Keratinocyte (primary cell): ENCODE results near the gene SLC39A11. TPM values are rescaled to one million over a fixed set of nuclear protein-coding genes. Genes with fewer than 3 reads are reported as not detected.

Experiments
- DNase-seq: peaks from one replicate; pipeline ENCODE4 v3.0.0-alpha.2; 2011; ENCODE audit warnings: low read depth, missing footprints, low spot score
- FAIRE-seq: peaks from 2 replicates; lab custom pipeline; 2011; peaks lifted over from hg19 to GRCh38; lab: Jason Lieb, UNC
- H2AFZ ChIP-seq: 2 replicates; pipeline ENCODE4 v1.6.0; 2012; ENCODE audit warnings: low read length, control low read depth, inconsistent platforms; ENCODE audit not compliant: control insufficient read depth
- H3K27ac ChIP-seq: 2 replicates; pipeline ENCODE4 v1.5.1; 2011; ENCODE audit warnings: low read length; ENCODE audit not compliant: control insufficient read depth, insufficient read depth
- H3K27me3 ChIP-seq: 3 replicates; pipeline ENCODE4 v1.6.0; 2011; ENCODE audit warnings: low read length; ENCODE audit not compliant: control insufficient read depth, insufficient read depth; ENCODE audit errors: extremely low read depth
- H3K36me3 ChIP-seq, 2 experiments: 2 replicates in 1 of 2; 3 replicates in 1 of 2; pipeline ENCODE4 v1.5.1; 2011; ENCODE audit warnings: low read length in 2 of 2, mild to moderate bottlenecking in 1 of 2; ENCODE audit not compliant: control insufficient read depth in 2 of 2, insufficient read depth in 2 of 2; ENCODE audit errors: extremely low read depth in 1 of 2
- H3K4me1 ChIP-seq: 3 replicates; pipeline ENCODE4 v1.5.1; 2011; ENCODE audit warnings: low read length; ENCODE audit not compliant: control insufficient read depth, insufficient read depth; ENCODE audit errors: extremely low read depth
- H3K4me2 ChIP-seq: 3 replicates; pipeline ENCODE4 v1.6.0; 2011; ENCODE audit warnings: low read depth, low read length; ENCODE audit not compliant: control insufficient read depth, insufficient read depth; ENCODE audit errors: extremely low read depth
- H3K4me3 ChIP-seq, 3 experiments: fragments of 200-600 bp in 1 of 3; sonication (generic) in 1 of 3; 2 replicates in 2 of 3; 3 replicates in 1 of 3; pipeline ENCODE4 v1.5.1; 2011 to 2016; ENCODE audit warnings: low read length in 3 of 3, mild to moderate bottlenecking in 3 of 3, control low read depth in 2 of 3, inconsistent platforms in 1 of 3, low read depth in 1 of 3, mixed read lengths in 1 of 3, mixed run types in 1 of 3, moderate library complexity in 1 of 3; ENCODE audit not compliant: control insufficient read depth in 2 of 3, insufficient read depth in 2 of 3; ENCODE audit errors: extremely low read depth in 1 of 3
- H3K79me2 ChIP-seq: 2 replicates; pipeline ENCODE4 v1.6.0; 2012; ENCODE audit warnings: low read length; ENCODE audit not compliant: control insufficient read depth, insufficient read depth
- H3K9ac ChIP-seq: 3 replicates; pipeline ENCODE4 v1.6.0; 2011; ENCODE audit warnings: low read length; ENCODE audit not compliant: control insufficient read depth, insufficient read depth; ENCODE audit errors: extremely low read depth
- H3K9me1 ChIP-seq: 3 replicates; pipeline ENCODE4 v1.6.0; 2011; ENCODE audit warnings: low read length; ENCODE audit not compliant: control insufficient read depth, insufficient read depth; ENCODE audit errors: extremely low read depth
- H3K9me3 ChIP-seq: 2 replicates; pipeline ENCODE4 v1.5.1; 2012; ENCODE audit warnings: low read depth, low read length; ENCODE audit not compliant: control insufficient read depth
- H4K20me1 ChIP-seq: 3 replicates; pipeline ENCODE4 v1.6.0; 2011; ENCODE audit warnings: low read length; ENCODE audit not compliant: control insufficient read depth, insufficient read depth; ENCODE audit errors: extremely low read depth
- EZH2 ChIP-seq: IDR thresholded peaks from one replicate; pipeline ENCODE4 v1.6.1; 2012; ENCODE audit warnings: inconsistent platforms, mild to moderate bottlenecking, low read length, moderate library complexity
- dilution Hi-C: fragments of 300-500 bp; cut with MboI; formaldehyde crosslinking; loops from one replicate; pipeline ENCODE4 v1.7.0; 2020; ENCODE audit warnings: low sequenced_read_pairs; ENCODE audit not compliant: extremely low pct_ligation_motif_present
- polyA plus RNA-seq, 5 experiments: library from polyadenylated mRNA; depleted of rRNA in 3 of 5; stranded (reverse) in 3 of 5; stranded (forward) in 1 of 5; unstranded in 1 of 5; fragments of >200 nt; gene quantifications; 1 replicate in 1 of 5; 2 replicates in 3 of 5; 3 replicates in 1 of 5; pipeline versions ENCODE4 v1.2.1 to v1.2.3, GENCODE V29; 2011 to 2012; ENCODE audit warnings: missing spikeins in 2 of 5, low read depth in 1 of 5, low replicate concordance in 1 of 5
- TF ChIP-seq, protein P1 (sequence below), 3 experiments: IDR thresholded peaks in 1 of 3; conservative IDR thresholded peaks in 1 of 3; optimal IDR thresholded peaks in 1 of 3; 2 replicates in 2 of 3; 3 replicates in 1 of 3; pipeline versions ENCODE3 to v1.5.1; 2011; ENCODE audit warnings: low read length in 3 of 3, mild to moderate bottlenecking in 3 of 3, moderate library complexity in 2 of 3, control low read depth in 1 of 3, inconsistent platforms in 1 of 3; ENCODE audit not compliant: insufficient read depth in 2 of 3; ENCODE audit errors: extremely low read depth in 1 of 3

Gene SLC39A11
- polyA plus RNA-seq, 1 donor (not counting 4 experiments of a cell fraction or from before 2014, with no cell fraction given), result 11.5 TPM

- H3K27ac ChIP-seq, result no peak overlapping the region
- H3K9ac ChIP-seq, result no peak overlapping the region
- H3K79me2 ChIP-seq, result no peaks in the 10 kb centered on the region
- no peaks in the 10 kb centered on the region for H4K20me1 ChIP-seq
- no peak overlapping the region for H3K4me2 ChIP-seq
- H3K4me3 ChIP-seq, result no peak overlapping the region
- H2AFZ ChIP-seq, result no peak overlapping the region
- H3K9me1 ChIP-seq, result no peaks in the 10 kb centered on the region
- FAIRE-seq (no peak), DNase-seq (no peak)
- no peaks in the 10 kb centered on the region for H3K9me3 ChIP-seq
- no peaks in the 10 kb centered on the region for H3K36me3 ChIP-seq
- H3K4me1 ChIP-seq, result no peaks in the 10 kb centered on the region
- TF ChIP-seq EZH2, result no peak
- TF ChIP-seq, protein P1, sequence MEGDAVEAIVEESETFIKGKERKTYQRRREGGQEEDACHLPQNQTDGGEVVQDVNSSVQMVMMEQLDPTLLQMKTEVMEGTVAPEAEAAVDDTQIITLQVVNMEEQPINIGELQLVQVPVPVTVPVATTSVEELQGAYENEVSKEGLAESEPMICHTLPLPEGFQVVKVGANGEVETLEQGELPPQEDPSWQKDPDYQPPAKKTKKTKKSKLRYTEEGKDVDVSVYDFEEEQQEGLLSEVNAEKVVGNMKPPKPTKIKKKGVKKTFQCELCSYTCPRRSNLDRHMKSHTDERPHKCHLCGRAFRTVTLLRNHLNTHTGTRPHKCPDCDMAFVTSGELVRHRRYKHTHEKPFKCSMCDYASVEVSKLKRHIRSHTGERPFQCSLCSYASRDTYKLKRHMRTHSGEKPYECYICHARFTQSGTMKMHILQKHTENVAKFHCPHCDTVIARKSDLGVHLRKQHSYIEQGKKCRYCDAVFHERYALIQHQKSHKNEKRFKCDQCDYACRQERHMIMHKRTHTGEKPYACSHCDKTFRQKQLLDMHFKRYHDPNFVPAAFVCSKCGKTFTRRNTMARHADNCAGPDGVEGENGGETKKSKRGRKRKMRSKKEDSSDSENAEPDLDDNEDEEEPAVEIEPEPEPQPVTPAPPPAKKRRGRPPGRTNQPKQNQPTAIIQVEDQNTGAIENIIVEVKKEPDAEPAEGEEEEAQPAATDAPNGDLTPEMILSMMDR (optimal IDR thresholded peaks at IDR 0.05 in 1 of 3, IDR thresholded peaks at IDR 0.05 in 1 of 3, conservative IDR thresholded peaks at IDR 0.05 in 1 of 3; ENCODE audit: extremely low read depth in 1 of 3, insufficient read depth in 2 of 3, low read length in 3 of 3), result no peak
- no peaks in the 10 kb centered on the region for H3K27me3 ChIP-seq
- dilution Hi-C loops, result no loop called here
Measured at GRCh38 chr17:72843591-72843990, 248.9 kb downstream of the SLC39A11 start.

DNA sequence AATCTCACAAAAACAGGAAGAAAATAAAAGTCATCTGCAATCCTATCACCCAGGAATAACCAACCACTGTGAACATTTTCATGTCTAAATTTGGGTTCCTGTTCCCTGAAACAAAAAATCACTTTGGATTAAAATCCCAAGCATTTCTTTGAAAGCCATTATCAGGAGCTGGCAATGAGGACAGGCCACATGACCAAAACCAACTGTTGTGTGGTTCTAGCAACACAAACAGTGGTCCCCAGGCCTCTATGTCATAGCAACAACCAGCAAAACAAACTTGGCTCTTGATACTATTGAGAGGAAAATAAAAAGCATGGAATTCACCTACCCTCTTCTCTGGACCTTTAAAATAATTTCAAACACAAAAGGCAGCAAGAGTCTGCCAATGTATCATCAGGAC, 252.5 kb downstream of the SLC39A11 start:
- Histone ChIP-seq H3K4me2 (no peak overlapping the region), H3K9me3 (no peaks in the 10 kb centered on the region), H4K20me1 (no peaks in the 10 kb centered on the region), H3K36me3 (peaks cover 0 to 3% of the 10 kb centered on the region in 2 experiments), H3K27ac (no peak overlapping the region), H3K4me1 (no peaks in the 10 kb centered on the region), H3K4me3 (no peak overlapping the region), H2AFZ (no peak overlapping the region), H3K9ac (no peak overlapping the region), H3K79me2 (no peaks in the 10 kb centered on the region), H3K9me1 (no peaks in the 10 kb centered on the region), H3K27me3 (no peaks in the 10 kb centered on the region)
- DNase-seq (no peak), FAIRE-seq (no peak)
- TF ChIP-seq, protein P1 (optimal IDR thresholded peaks at IDR 0.05 in 1 of 3, IDR thresholded peaks at IDR 0.05 in 1 of 3, conservative IDR thresholded peaks at IDR 0.05 in 1 of 3; ENCODE audit: extremely low read depth in 1 of 3, insufficient read depth in 2 of 3, low read length in 3 of 3), result no peak
- no peak for TF ChIP-seq EZH2
- dilution Hi-C loops, result no loop called here
